ENCODE measurements around the gene PDE11A.

The PDE11A gene

GRCh38 chr2:177625744-177626650 lies 446.6 kb downstream of the PDE11A start:
- Histone ChIP-seq H3K4me3 (no peak overlapping the region), H3K27ac (no peak overlapping the region)

GRCh38 chr2:177622521-177622920 lies 450.1 kb downstream of the PDE11A start:
- Histone ChIP-seq H3K4me3 (no peak overlapping the region), H3K27ac (peak overlapping the region in 1 of 21 experiments; percentile 60)

- Histone ChIP-seq H3K27ac (no peak overlapping the region), H3K4me3 (no peak overlapping the region)
These were observed 452.6 kb downstream of the PDE11A start for GRCh38 chr2:177619986-177620385.

DNA sequence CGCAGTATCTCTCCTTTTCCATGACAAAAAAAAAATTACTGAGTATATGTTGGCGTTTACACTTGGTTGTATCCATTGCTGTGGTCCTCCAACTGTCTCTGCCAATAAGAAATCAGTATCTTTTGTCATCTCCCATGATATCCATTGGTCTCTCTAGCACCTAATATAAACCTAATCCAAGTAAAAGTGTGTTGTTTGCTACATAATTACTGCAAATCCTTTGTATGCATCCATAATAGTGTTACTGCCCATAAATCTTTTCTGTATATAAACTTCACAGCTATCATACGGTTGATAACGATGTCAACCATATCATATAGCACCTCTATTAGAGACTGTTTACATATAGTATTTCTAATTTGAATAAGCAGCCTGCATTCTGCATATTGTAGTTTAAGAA lies 453.1 kb downstream of the PDE11A start:
- peak overlapping the region in 2 of 21 experiments; percentile 94 for H3K27ac ChIP-seq
- H3K4me3 ChIP-seq: peak overlapping the region in 4 of 7 experiments; percentile 53 to 83 (median 69)

DNA sequence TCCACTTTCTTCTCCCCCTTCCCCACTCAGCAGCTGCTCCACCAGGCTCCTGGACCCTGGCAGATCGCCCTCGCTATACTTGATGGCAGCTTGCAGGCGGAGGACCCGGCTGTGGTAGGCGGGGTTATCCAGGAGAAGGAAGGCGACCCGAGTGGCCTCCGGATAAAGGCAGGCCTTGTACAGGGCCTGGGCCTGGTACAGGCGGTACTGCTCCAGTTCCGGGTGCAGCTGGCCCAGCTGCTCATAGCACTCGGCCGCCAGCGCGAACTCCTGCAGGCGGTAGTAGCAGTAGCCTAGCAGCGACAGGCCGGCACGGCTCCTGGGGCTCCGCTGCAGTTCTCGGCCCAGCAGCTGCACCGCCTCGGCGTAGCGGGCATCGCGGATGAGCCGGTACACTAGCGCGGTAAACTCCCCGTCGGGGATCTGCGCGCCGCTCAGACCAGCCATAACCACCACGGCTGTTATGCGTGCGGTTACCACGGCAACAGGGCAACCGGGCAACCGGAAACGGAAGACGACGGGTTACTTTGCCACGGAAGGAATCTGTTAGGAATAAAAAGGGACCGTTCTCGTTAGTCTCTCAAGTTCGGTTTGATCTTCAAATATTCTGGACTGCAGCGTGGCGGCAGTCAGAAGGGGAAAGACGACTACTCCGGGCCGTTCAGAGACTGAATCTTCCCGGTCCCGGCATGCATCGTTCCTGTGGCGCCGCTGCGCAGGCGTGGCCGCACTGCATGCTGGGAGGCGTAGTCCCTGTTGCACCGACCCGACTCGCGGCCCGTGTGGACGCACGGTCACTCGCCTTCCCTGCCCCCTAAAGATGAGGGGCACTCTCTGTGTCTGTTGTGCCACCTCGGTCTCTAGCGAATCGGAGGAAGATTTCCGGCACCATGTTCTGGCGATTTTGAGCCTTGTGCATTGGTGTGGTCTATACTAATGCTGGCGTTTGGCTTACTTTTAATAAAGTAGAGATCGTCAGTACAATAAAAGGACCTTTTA lies 454.0 kb downstream of the PDE11A start:
- Histone ChIP-seq H3K27ac (peak overlapping the region; percentile 72 to 100 (median 95)), H3K4me3 (peak overlapping the region; percentile 41 to 83 (median 72))

DNA sequence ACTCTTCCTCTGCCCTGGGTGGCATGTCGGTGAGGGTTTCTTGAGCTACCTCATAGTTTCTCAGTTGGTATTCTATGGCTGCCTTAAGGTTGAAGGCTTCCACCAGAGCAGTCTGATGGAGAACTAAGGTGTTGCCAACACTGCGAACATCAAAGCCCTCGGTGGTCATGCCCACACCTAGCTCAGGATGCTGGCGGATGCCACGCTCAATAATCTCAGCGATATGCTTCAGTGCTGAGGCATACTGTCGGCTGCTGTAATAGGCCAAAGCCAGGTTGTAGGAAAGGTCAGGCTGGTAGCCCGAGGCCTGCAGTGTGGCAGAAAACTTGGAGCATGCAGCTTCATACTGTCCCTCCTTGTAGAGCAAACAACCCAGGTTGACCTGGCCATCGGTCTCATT lies 454.7 kb downstream of the PDE11A start:
- H3K27ac ChIP-seq: peak overlapping the region in 16 of 21 experiments; percentile 72 to 100 (median 96)

DNA sequence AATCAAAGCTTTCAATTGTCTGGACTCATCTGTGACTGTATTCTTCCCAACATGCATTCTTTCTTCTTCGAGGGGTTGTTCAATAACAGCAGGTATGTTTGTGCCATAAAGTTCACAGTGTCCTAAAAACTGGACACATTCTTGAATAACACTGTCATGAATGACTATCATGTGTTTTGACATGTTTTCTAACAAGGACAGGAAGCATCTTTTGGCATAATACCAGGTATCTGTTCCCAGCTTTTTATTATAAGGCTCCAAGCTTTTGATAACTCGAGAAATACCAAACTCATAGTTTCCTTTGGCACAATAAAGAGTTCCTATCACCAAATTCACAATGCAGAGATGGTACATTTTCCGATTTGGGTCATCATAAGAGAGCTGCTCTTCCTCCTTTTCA lies 455.8 kb downstream of the PDE11A start:
- no peak overlapping the region for H3K27ac ChIP-seq
- H3K4me3 ChIP-seq: no peak overlapping the region

More for the DNA sequence above, 454.7 kb downstream of the PDE11A start:
- H3K4me3 ChIP-seq: peak overlapping the region; percentile 41 to 83 (median 72)

- Histone ChIP-seq H3K27ac (no peak overlapping the region), H3K4me3 (no peak overlapping the region)
These were observed 456.5 kb downstream of the PDE11A start for GRCh38 chr2:177616066-177616465.

DNA sequence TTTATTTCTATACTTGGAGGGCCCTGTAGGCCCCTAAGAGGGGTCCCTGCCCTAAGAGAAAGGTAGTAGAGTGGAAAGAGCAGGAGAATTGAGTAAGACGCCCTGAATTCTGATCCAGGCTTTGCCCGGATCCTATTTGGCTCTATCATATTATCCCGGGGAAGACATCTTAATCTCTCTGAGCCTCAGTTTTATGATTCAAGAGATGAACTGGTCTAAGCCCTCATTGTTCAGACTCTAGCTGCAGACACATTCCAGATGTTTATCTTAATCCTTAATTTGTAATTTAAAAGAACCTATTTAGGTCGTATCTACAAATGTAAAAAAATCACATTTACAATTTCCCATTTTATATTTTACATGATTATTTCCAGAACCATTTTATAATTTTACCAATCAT lies 459.9 kb downstream of the PDE11A start:
- no peak overlapping the region for H3K4me3 ChIP-seq
- no peak overlapping the region for H3K27ac ChIP-seq

DNA sequence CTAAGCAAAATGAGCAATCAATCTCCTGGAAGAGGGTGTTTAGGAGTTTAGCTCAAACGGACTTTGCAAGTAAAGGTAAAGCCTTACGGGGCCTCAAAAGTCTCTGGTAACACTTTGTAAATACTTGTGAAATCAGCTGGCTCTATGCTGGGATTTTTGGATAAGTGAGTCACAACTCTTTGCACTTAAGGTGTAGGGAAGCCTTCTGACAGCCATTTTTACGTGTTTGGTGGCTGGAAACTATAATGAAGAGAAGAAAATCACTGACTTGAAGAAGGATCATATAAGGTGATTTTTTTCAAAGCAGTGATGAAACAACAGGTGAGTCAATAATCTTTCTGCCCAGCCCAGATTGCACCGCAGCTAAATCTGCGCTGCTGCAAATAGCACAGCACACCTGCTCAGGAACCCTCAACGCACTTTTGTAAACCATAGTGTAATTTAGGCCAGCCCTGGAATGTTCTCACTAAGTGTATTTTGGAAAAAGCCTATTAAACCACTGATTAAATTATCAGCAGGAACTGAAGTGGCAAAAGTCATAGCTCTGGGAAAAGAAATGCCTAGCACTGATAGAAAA lies 461.2 kb downstream of the PDE11A start:
- no peak overlapping the region for H3K27ac ChIP-seq

DNA sequence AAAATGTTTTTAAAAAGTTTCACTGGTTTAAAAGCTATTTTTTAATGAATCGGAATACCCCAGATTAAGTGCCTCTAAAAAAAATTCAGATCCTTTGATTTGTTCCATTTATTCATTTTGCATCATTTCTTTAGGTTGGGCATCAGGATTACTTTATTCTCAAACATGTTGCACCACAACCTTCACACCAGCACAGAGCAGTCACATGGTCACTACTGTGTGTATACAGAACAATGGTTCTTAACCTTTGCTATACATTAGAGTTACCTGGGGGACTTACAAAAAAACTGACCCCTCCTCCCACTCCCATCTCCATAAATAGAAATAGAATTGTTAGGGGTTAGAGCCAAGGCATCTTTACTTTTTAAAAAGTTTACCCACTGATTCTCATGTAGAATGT lies 461.8 kb downstream of the PDE11A start:
- Histone ChIP-seq H3K4me3 (no peak overlapping the region), H3K27ac (no peak overlapping the region)

More for the DNA sequence above, 461.2 kb downstream of the PDE11A start:
- H3K4me3 ChIP-seq: no peak overlapping the region

DNA sequence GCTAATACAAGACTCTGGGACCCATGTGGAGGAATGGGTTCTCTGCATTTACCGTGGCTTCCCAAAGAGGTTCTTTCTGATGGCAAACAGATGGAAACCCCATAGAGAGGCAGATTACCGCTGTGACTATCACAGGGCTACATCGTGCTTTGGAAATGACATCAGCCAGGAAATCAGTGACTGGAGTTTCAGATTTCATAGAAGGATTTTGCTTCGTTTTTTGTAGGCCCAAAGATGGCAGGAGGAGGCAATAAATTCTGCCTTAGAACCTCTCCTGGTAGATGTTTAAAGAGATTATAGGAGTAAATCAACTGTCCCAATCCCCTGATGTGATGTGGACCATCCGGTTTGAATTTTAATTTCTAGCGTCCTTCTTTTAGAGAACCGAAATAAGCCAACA lies 465.9 kb downstream of the PDE11A start:
- Histone ChIP-seq H3K27ac (no peak overlapping the region), H3K4me3 (no peak overlapping the region)

- no peak overlapping the region for H3K4me3 ChIP-seq
- H3K27ac ChIP-seq: peak overlapping the region in 1 of 21 experiments; percentile 11
These were observed 468.1 kb downstream of the PDE11A start for GRCh38 chr2:177604271-177605065.

- no peak overlapping the region for H3K27ac ChIP-seq
- H3K4me3 ChIP-seq: no peak overlapping the region
These were observed 468.8 kb downstream of the PDE11A start for GRCh38 chr2:177603768-177604167.

DNA sequence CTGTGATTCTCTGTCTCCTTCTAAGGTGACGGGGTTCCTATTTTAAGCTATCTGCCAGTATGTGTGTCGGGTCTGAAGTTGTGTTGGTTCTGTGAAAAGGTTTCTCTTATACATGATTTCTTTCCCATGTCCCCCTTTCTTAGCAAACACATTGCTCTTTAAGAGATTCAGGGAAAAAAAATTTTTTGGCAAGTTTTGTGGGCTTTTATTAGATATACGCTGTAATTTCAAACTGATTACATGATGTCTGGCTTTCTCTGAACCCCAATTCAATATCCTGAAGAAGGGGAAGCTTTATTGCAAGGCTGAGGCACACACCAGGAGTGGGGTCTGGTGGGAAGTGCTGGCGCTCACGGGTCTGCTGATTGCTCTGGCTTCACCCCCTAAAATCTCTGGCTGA lies 469.4 kb downstream of the PDE11A start:
- Histone ChIP-seq H3K27ac (no peak overlapping the region), H3K4me3 (no peak overlapping the region)

DNA sequence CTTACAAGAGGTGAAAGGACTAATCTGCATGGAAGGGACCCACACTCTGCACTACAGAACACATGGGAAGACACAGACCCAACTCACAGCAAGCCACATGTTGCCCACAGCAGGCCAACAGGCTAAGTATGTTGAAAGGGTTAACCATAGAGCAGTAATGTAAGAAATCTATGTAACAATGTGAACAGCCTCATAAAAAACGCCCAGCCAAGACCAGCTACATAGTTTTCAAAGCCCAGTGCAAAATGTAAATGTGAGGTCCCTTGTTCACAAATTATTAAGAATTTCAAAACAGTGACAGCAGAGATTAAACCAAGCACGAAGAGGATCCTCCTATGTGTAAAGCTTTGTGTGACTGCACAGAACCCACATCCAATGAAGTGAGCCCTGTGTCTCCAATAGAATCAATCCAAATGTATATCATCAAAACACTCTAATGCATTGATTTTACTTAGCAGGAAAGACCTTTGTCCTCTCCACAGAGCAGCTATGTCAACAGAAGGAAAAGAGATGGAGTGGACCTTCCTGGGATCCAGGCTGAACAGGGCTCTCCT lies 469.9 kb downstream of the PDE11A start:
- no peak overlapping the region for H3K27ac ChIP-seq
- H3K4me3 ChIP-seq: no peak overlapping the region

- Histone ChIP-seq H3K4me3 (no peak overlapping the region), H3K27ac (no peak overlapping the region)
These were observed 471.7 kb downstream of the PDE11A start for GRCh38 chr2:177600917-177601316.

DNA sequence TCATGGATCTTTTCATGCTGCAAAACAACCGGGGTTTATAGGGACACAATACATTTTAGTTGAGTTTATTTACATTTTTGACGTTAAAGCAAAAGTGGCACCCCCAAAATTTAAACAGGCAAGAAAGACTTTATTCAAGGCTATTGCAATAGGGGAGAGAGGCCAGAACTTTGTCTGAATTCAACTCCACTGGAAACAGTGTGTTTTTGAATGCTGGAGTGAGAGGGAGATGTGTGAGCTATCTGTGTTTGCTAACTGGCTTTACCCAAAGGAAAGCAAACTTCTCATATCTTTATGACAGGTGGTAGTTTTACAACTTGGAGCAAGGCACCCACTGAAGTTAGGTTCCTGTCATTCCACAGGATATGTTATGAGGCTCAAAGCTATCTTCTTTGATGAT lies 472.6 kb downstream of the PDE11A start:
- no peak overlapping the region for H3K4me3 ChIP-seq
- H3K27ac ChIP-seq: no peak overlapping the region

DNA sequence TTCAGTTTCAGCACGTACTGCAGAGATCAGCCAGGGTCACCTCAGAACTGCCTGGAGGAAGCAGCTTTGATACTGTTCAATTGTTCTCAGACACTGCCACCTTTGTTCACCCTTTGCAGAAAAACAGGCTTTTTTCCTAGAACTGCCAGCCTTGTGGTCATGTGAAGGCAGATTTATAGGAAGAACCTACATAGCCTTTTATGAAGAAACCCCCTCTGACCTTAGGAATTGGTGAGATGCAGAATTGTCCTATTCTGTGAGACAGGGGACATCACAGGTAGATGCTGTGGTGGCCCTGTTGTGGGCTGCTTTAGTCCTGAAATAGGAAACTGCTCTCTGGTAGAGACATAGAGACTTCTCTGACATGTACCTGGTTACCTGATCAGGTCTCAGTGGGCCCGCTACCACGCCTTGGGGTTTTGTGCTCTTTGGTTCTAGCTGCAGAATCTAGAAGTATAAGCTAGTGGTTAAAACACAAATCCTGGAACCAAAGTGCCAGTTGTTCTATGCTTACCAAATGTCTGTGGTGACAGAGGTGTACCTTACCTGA lies 473.4 kb downstream of the PDE11A start:
- no peak overlapping the region for H3K27ac ChIP-seq
- H3K4me3 ChIP-seq: no peak overlapping the region

Measured in skin epidermis (tissue), 12 donors.